ENCODE data around the gene WBP2.
A peak's percentile ranks its signal among the peaks of the same experiment; 100 is the strongest.
"Not testable (repeated sequence)": the region's sequence is repeated elsewhere in the genome, so short reads cannot be mapped to it uniquely, and the experiment has no call there.

The WBP2 gene

DNA sequence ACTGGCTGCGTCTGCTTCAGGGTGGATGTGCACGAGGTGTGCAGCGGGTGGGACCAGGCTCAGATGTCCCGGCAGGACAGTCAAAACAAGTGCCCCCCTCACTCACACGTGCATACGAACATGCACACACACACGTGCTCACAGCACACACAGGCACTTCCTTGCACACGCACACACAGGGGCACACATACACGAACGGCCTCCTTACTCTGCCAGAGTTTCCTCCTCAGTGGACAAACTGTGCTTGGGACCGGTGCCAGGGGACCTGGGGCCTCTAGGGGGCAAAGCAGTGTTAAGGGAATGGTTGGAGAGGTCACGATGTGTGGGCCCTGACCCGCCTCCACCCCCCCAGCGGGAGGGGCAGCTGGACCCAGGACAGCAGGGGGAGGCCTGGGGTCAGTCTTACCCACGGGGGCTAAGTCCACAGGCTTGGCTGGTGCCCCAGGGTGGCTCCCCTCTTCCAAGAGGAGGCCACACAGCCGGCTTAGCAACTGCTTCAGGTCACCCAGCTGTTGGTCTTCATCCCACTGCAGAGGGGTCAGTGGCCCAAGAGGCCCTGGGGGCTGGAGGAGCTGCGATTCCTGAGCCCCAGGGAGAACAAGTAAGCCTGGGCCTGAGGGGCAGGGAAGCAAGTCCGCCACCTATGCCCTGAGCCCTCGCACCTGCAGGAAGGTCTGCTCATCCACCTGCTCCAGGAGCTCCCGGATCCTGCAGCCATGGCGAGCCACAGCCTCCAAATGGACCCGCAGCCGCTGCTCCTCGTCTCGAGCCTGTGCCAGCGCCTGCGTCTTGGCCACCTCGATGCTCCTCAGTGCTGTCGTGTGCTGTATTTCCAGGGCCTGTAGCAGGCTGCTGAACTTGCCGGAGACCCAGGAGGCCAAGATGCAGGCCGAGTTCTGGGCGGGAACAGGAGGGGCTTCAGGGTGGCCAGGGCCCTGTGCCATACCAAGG, 36.7 kb upstream of the WBP2 start:
- no peak for DNase-seq (ENCODE audit: low read depth)
- no peak for TF ChIP-seq MYC (IDR thresholded peaks at IDR 0.05; ENCODE audit: low read depth, low read length)
- TF ChIP-seq POLR2A (IDR thresholded peaks at IDR 0.05; ENCODE audit: extremely low read depth, insufficient read length): no peak
- TF ChIP-seq, protein P1, sequence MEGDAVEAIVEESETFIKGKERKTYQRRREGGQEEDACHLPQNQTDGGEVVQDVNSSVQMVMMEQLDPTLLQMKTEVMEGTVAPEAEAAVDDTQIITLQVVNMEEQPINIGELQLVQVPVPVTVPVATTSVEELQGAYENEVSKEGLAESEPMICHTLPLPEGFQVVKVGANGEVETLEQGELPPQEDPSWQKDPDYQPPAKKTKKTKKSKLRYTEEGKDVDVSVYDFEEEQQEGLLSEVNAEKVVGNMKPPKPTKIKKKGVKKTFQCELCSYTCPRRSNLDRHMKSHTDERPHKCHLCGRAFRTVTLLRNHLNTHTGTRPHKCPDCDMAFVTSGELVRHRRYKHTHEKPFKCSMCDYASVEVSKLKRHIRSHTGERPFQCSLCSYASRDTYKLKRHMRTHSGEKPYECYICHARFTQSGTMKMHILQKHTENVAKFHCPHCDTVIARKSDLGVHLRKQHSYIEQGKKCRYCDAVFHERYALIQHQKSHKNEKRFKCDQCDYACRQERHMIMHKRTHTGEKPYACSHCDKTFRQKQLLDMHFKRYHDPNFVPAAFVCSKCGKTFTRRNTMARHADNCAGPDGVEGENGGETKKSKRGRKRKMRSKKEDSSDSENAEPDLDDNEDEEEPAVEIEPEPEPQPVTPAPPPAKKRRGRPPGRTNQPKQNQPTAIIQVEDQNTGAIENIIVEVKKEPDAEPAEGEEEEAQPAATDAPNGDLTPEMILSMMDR (IDR thresholded peaks at IDR 0.05; ENCODE audit: low read depth, low read length): no peak
- TF ChIP-seq, protein P2, sequence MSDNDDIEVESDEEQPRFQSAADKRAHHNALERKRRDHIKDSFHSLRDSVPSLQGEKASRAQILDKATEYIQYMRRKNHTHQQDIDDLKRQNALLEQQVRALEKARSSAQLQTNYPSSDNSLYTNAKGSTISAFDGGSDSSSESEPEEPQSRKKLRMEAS (IDR thresholded peaks at IDR 0.05; ENCODE audit: low read depth, low read length): no peak

DNA sequence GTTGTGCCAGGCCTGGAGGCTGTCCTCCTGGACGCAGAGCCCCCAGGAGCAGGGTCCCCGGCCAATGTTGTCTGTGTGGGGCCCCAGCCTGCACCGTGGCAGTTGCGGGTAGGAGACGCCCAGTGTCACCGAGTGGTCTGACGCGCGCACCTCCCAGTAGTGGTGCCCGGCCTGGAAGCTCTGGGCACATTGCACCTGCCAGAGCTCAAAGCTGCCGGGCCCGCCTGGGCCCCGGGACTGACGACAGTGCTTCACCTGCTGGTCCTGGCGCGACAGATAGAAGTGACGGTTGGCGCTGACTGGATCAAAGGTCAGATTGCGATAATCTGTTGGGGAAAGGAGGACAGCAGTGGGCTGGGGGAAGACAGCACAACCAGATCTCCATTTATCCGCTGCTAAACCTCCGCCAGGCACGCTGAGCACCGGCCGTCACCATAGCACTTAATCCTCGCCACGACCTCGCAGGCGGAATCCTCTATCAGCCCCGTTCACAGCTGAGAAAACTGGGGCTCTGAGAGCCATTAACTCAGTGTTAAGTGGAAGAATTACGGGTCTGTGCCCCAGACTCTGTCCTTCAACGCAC, 36.0 kb upstream of the WBP2 start:
- TF ChIP-seq MYC (IDR thresholded peaks at IDR 0.05; ENCODE audit: low read depth, low read length): no peak
- TF ChIP-seq, protein P1 (IDR thresholded peaks at IDR 0.05; ENCODE audit: low read depth, low read length): no peak
- TF ChIP-seq, protein P2 (IDR thresholded peaks at IDR 0.05; ENCODE audit: low read depth, low read length): no peak
- TF ChIP-seq POLR2A (IDR thresholded peaks at IDR 0.05; ENCODE audit: extremely low read depth, insufficient read length): no peak
- DNase-seq (ENCODE audit: low read depth): no peak
- no peak overlapping the region for H3K4me3 ChIP-seq (ENCODE audit: low read depth, low read length)

More for the DNA sequence above, 36.7 kb upstream of the WBP2 start:
- no peak overlapping the region for H3K4me3 ChIP-seq (ENCODE audit: low read depth, low read length)

DNA sequence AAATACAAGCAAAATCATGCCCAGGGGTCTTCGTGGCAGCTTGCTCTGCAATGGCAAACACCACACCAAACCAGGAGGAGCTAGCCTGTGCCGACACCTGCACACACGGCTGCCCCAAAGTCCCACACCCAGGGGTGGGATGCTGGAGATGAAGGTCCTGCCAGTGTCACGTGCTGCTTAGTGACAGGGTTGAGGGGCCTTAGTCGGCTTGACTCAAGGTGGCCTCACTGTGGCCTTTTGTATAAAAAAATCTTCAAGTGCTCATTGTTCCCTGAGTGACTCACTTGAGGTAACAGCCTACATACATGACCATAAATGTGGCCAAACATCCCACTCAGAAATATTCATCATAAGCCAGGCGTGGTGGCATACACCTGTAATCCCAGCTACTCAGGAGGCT, 34.3 kb upstream of the WBP2 start:
- no peak overlapping the region for H3K4me3 ChIP-seq (ENCODE audit: low read depth, low read length)
- peak; percentile 44 for DNase-seq (ENCODE audit: low read depth)
- TF ChIP-seq, protein P1 (IDR thresholded peaks at IDR 0.05; ENCODE audit: low read depth, low read length): no peak
- TF ChIP-seq, protein P2 (IDR thresholded peaks at IDR 0.05; ENCODE audit: low read depth, low read length): no peak
- TF ChIP-seq POLR2A (IDR thresholded peaks at IDR 0.05; ENCODE audit: extremely low read depth, insufficient read length): no peak
- TF ChIP-seq MYC (IDR thresholded peaks at IDR 0.05; ENCODE audit: low read depth, low read length): no peak

DNA sequence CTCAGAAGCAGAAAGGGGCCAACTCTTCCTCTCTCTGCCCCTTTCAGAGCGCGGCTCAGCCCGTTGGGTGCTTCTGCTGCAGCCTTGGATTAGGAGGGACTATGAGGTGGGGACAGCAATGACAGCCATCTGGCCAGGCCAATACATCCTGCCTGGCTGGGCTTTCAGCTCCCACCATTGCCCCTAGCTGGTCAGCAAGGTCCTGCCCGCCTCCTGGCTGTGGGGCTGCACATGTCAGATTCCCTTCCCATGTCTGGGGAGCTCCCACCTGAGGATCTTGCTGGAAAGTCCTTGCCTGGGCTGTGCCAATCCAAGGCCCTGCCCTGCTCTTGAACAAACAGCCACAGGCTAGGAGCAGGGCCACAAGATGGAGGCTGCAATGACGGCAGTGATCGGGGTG, 33.3 kb upstream of the WBP2 start:
- TF ChIP-seq, protein P1 (IDR thresholded peaks at IDR 0.05; ENCODE audit: low read depth, low read length): no peak
- TF ChIP-seq POLR2A (IDR thresholded peaks at IDR 0.05; ENCODE audit: extremely low read depth, insufficient read length) (no peak), MYC (IDR thresholded peaks at IDR 0.05; ENCODE audit: low read depth, low read length) (no peak)
- TF ChIP-seq, protein P2 (IDR thresholded peaks at IDR 0.05; ENCODE audit: low read depth, low read length): no peak
- no peak for DNase-seq (ENCODE audit: low read depth)
- no peak overlapping the region for H3K4me3 ChIP-seq (ENCODE audit: low read depth, low read length)

DNA sequence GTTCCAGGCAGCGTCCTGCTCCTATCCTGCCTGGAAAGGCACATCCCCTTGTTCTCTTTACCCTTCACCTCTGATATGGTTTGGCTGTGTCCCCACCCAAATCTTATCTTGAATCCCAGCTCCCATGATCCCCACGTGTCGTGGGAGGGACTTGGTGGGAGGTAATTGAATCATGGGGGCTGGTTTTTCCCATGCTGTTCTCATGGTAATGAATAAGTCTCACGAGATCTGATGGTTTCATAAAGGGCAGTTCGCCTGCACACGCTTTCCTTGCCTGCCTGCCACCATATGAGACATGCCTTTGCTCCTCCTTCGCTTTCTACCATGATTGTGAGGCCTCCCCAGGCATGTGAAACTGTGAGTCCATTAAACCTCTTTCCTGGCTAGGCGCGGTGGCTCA, 30.7 kb upstream of the WBP2 start:
- not testable (repeated sequence) for H3K4me3 ChIP-seq (ENCODE audit: low read depth, low read length); DNase-seq (ENCODE audit: low read depth)

DNA sequence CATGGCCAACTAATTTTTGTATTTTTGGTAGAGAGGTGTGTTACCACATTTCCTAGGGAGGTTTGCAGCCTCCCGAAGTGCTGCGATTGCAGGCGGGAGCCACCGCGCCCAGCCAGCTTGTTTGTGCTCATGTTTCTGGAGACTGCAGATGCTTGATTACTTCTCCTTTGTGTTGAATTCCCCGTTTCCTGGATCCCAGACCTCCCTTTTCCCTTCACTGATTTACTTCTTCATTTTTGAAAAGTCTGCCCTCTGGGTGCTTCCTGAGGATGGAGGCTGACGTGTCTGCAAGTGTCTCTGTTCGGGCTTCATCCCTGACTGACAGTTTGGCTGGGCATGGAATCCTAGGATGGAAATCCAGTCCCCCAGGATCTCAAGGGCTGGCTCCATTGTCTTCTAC, 30.3 kb upstream of the WBP2 start:
- DNase-seq (ENCODE audit: low read depth): no peak
- no peak for TF ChIP-seq MYC (IDR thresholded peaks at IDR 0.05; ENCODE audit: low read depth, low read length)
- TF ChIP-seq POLR2A (IDR thresholded peaks at IDR 0.05; ENCODE audit: extremely low read depth, insufficient read length): no peak
- TF ChIP-seq, protein P1 (IDR thresholded peaks at IDR 0.05; ENCODE audit: low read depth, low read length): no peak
- TF ChIP-seq, protein P2 (IDR thresholded peaks at IDR 0.05; ENCODE audit: low read depth, low read length): no peak
- no peak overlapping the region for H3K4me3 ChIP-seq (ENCODE audit: low read depth, low read length)

Data from NB4 (cell line).